Stimulated activated memory B cell treated with anti-CD40 and anti-IgM and Interleukin-4, amounts not matched to agents 10 μg/mL and 1 μg/mL and 100 μg/mL, for 72 hours (primary cell): ENCODE measurements around the gene MVK.

Source experiments
- ATAC-seq: fragments of 150-1000 bp; cut with Tn5 transposase; 2 replicates; pipeline ENCODE4 v1.10.0; 2021
- H3K27ac Mint-ChIP-seq: one replicate; pipeline ENCODE4 v1.8.0; 2022; ENCODE audit warnings: mild to moderate bottlenecking, mixed read lengths
- H3K27me3 Mint-ChIP-seq: one replicate; pipeline ENCODE4 v1.8.0; 2022; ENCODE audit warnings: mixed read lengths
- H3K36me3 Mint-ChIP-seq: one replicate; pipeline ENCODE4 v1.8.0; 2022; ENCODE audit warnings: mixed read lengths
- H3K4me1 Mint-ChIP-seq: one replicate; pipeline ENCODE4 v1.8.0; 2022; ENCODE audit warnings: mixed read lengths
- H3K4me3 Mint-ChIP-seq: one replicate; pipeline ENCODE4 v1.8.0; 2022; ENCODE audit warnings: mild to moderate bottlenecking, moderate library complexity, mixed read lengths
- H3K9me3 Mint-ChIP-seq: one replicate; pipeline ENCODE4 v1.8.0; 2022; ENCODE audit warnings: mixed read lengths

MVK gene

GRCh38 chr12:109613649-109614455 lies 40.3 kb downstream of the MVK start:
- Mint-ChIP-seq H3K27me3 (peaks cover 81% of the 10 kb centered on the region), H3K4me1 (no peaks in the 10 kb centered on the region), H3K4me3 (no peak overlapping the region), H3K36me3 (no peaks in the 10 kb centered on the region), H3K9me3 (no peaks in the 10 kb centered on the region), H3K27ac (no peak overlapping the region)
- ATAC-seq = no peak

- Mint-ChIP-seq H3K4me3 (no peak overlapping the region), H3K9me3 (no peaks in the 10 kb centered on the region), H3K36me3 (no peaks in the 10 kb centered on the region), H3K27ac (no peak overlapping the region), H3K4me1 (no peaks in the 10 kb centered on the region), H3K27me3 (peaks cover 78% of the 10 kb centered on the region)
- ATAC-seq = no peak
Observed at GRCh38 chr12:109615556-109616229, 42.1 kb downstream of the MVK start.

GRCh38 chr12:109617491-109617890 lies 43.9 kb downstream of the MVK start:
- Mint-ChIP-seq H3K9me3 (no peaks in the 10 kb centered on the region), H3K36me3 (no peaks in the 10 kb centered on the region), H3K4me3 (no peak overlapping the region), H3K4me1 (peaks cover 7% of the 10 kb centered on the region), H3K27ac (no peak overlapping the region), H3K27me3 (peaks cover 69% of the 10 kb centered on the region)
- ATAC-seq = no peak

- Mint-ChIP-seq H3K9me3 (no peaks in the 10 kb centered on the region), H3K27me3 (peaks cover 69% of the 10 kb centered on the region), H3K4me1 (peaks cover 7% of the 10 kb centered on the region), H3K36me3 (no peaks in the 10 kb centered on the region), H3K4me3 (no peak overlapping the region), H3K27ac (no peak overlapping the region)
- ATAC-seq = no peak
Observed at GRCh38 chr12:109618082-109618481, 44.5 kb downstream of the MVK start.

- H3K27me3 Mint-ChIP-seq = peaks cover 61% of the 10 kb centered on the region
- H3K4me1 Mint-ChIP-seq = peaks cover 7% of the 10 kb centered on the region
- H3K36me3 Mint-ChIP-seq = no peaks in the 10 kb centered on the region
- H3K9me3 Mint-ChIP-seq = no peaks in the 10 kb centered on the region
- no peak overlapping the region for H3K27ac Mint-ChIP-seq
- ATAC-seq = no peak
- H3K4me3 Mint-ChIP-seq = no peak overlapping the region
Observed at GRCh38 chr12:109619002-109619604, 45.5 kb downstream of the MVK start.

GRCh38 chr12:109621211-109621694 lies 47.7 kb downstream of the MVK start:
- Mint-ChIP-seq H3K36me3 (no peaks in the 10 kb centered on the region), H3K27me3 (peaks cover 61% of the 10 kb centered on the region), H3K27ac (no peak overlapping the region), H3K4me1 (peaks cover 7% of the 10 kb centered on the region), H3K9me3 (no peaks in the 10 kb centered on the region), H3K4me3 (no peak overlapping the region)
- no peak for ATAC-seq

GRCh38 chr12:109621901-109622364 lies 48.3 kb downstream of the MVK start:
- Mint-ChIP-seq H3K27me3 (peaks cover 62% of the 10 kb centered on the region), H3K4me3 (peak overlapping the region; percentile 29), H3K36me3 (no peaks in the 10 kb centered on the region), H3K4me1 (peaks cover 7% of the 10 kb centered on the region), H3K27ac (no peak overlapping the region), H3K9me3 (no peaks in the 10 kb centered on the region)
- peak; percentile 34 for ATAC-seq

GRCh38 chr12:109624467-109624866 lies 50.9 kb downstream of the MVK start:
- ATAC-seq = peak; percentile 25
- H3K27me3 Mint-ChIP-seq = peaks cover 74% of the 10 kb centered on the region

GRCh38 chr12:109625131-109625559 lies 51.6 kb downstream of the MVK start:
- Mint-ChIP-seq H3K27me3 (peaks cover 75% of the 10 kb centered on the region), H3K4me1 (peaks cover 7% of the 10 kb centered on the region), H3K9me3 (no peaks in the 10 kb centered on the region), H3K36me3 (no peaks in the 10 kb centered on the region), H3K27ac (no peak overlapping the region), H3K4me3 (no peak overlapping the region)
- ATAC-seq = no peak

More at GRCh38 chr12:109624467-109624866, 50.9 kb downstream of the MVK start:
- H3K36me3 Mint-ChIP-seq = no peaks in the 10 kb centered on the region
- H3K4me3 Mint-ChIP-seq = no peak overlapping the region
- no peak overlapping the region for H3K27ac Mint-ChIP-seq
- H3K4me1 Mint-ChIP-seq = peaks cover 7% of the 10 kb centered on the region
- no peaks in the 10 kb centered on the region for H3K9me3 Mint-ChIP-seq

GRCh38 chr12:109625749-109626377 lies 52.3 kb downstream of the MVK start:
- ATAC-seq = no peak
- Mint-ChIP-seq H3K36me3 (no peaks in the 10 kb centered on the region), H3K27ac (no peak overlapping the region), H3K4me3 (no peak overlapping the region), H3K9me3 (no peaks in the 10 kb centered on the region), H3K27me3 (peaks cover 82% of the 10 kb centered on the region), H3K4me1 (peaks cover 7% of the 10 kb centered on the region)

- Mint-ChIP-seq H3K36me3 (no peaks in the 10 kb centered on the region), H3K27ac (no peak overlapping the region), H3K9me3 (no peaks in the 10 kb centered on the region), H3K4me1 (peaks cover 7% of the 10 kb centered on the region), H3K27me3 (peaks cover 84% of the 10 kb centered on the region), H3K4me3 (no peak overlapping the region)
- no peak for ATAC-seq
Observed at GRCh38 chr12:109626378-109627115, 53.0 kb downstream of the MVK start.

- Mint-ChIP-seq H3K9me3 (no peaks in the 10 kb centered on the region), H3K4me3 (no peak overlapping the region), H3K4me1 (no peaks in the 10 kb centered on the region), H3K36me3 (no peaks in the 10 kb centered on the region), H3K27ac (no peak overlapping the region), H3K27me3 (peaks cover 73% of the 10 kb centered on the region)
- no peak for ATAC-seq
Observed at GRCh38 chr12:109627633-109628032, 54.0 kb downstream of the MVK start.

GRCh38 chr12:109630107-109630506 lies 56.5 kb downstream of the MVK start:
- ATAC-seq = no peak

GRCh38 chr12:109630815-109631214 lies 57.2 kb downstream of the MVK start:
- H3K4me1 Mint-ChIP-seq = no peaks in the 10 kb centered on the region
- no peak overlapping the region for H3K27ac Mint-ChIP-seq
- H3K27me3 Mint-ChIP-seq = peaks cover 52% of the 10 kb centered on the region
- H3K9me3 Mint-ChIP-seq = peaks cover 13% of the 10 kb centered on the region
- ATAC-seq = no peak
- H3K4me3 Mint-ChIP-seq = no peak overlapping the region
- no peaks in the 10 kb centered on the region for H3K36me3 Mint-ChIP-seq

More at GRCh38 chr12:109630107-109630506, 56.5 kb downstream of the MVK start:
- H3K27ac Mint-ChIP-seq = no peak overlapping the region
- H3K36me3 Mint-ChIP-seq = no peaks in the 10 kb centered on the region
- no peaks in the 10 kb centered on the region for H3K4me1 Mint-ChIP-seq
- peaks cover 59% of the 10 kb centered on the region for H3K27me3 Mint-ChIP-seq
- H3K9me3 Mint-ChIP-seq = peaks cover 13% of the 10 kb centered on the region
- H3K4me3 Mint-ChIP-seq = no peak overlapping the region
